Measurements from ENCODE around the gene TOPBP1.
"Not testable (repeated sequence)": the region's sequence is repeated elsewhere in the genome, so short reads cannot be mapped to it uniquely, and the experiment has no call there.

TOPBP1 gene

GRCh38 chr3:133661454-133662277 is at the start of gene TOPBP1:
TSS of gene TOPBP1 (minus strand) at chr3:133661941. CDS start at chr3:133661127, 814 bp downstream.
- peak; percentile 90 for DNase-seq

GRCh38 chr3:133711013-133711412 is 49.3 kb upstream of the TOPBP1 start:
- no peak for DNase-seq

GRCh38 chr3:133709139-133709750 is 47.5 kb upstream of the TOPBP1 start:
- DNase-seq = no peak

- no peak for DNase-seq
Observed at GRCh38 chr3:133706033-133706432, 44.3 kb upstream of the TOPBP1 start.

GRCh38 chr3:133703915-133704314 is 42.2 kb upstream of the TOPBP1 start:
- no peak for DNase-seq

- no peak for DNase-seq
Observed at GRCh38 chr3:133701435-133702358, 40.0 kb upstream of the TOPBP1 start.

GRCh38 chr3:133700351-133700750 is 38.6 kb upstream of the TOPBP1 start:
- DNase-seq = no peak

- no peak for DNase-seq
Observed at GRCh38 chr3:133699903-133700302, 38.2 kb upstream of the TOPBP1 start.

GRCh38 chr3:133699467-133699866 is 37.7 kb upstream of the TOPBP1 start:
- DNase-seq = no peak

- no peak for DNase-seq
Observed at GRCh38 chr3:133697960-133698359, 36.2 kb upstream of the TOPBP1 start.

GRCh38 chr3:133695560-133696171 is 33.9 kb upstream of the TOPBP1 start:
- no peak for DNase-seq

GRCh38 chr3:133694288-133695268 is 32.8 kb upstream of the TOPBP1 start:
- no peak for DNase-seq

- no peak for DNase-seq
Observed at GRCh38 chr3:133693821-133694220, 32.1 kb upstream of the TOPBP1 start.

GRCh38 chr3:133692759-133693158 is 31.0 kb upstream of the TOPBP1 start:
- DNase-seq = no peak

GRCh38 chr3:133691273-133692107 is 29.7 kb upstream of the TOPBP1 start:
- no peak for DNase-seq

GRCh38 chr3:133677993-133678392 is 16.3 kb upstream of the TOPBP1 start:
- not testable (repeated sequence) for DNase-seq

- no peak for DNase-seq
Observed at GRCh38 chr3:133676336-133677118, 14.8 kb upstream of the TOPBP1 start.

GRCh38 chr3:133675631-133676335 is 14.0 kb upstream of the TOPBP1 start:
- DNase-seq = no peak

- no peak for DNase-seq
Observed at GRCh38 chr3:133674290-133674919, 12.7 kb upstream of the TOPBP1 start.

All from stimulated activated CD4-positive, alpha-beta T cell treated with anti-CD3 and anti-CD28 coated beads, Interleukin-1b, Interleukin-23, amount 100 ng/mL, for 48 hours (primary cell).